AG08395 (cell line): ENCODE measurements around the gene SIX5.
"Not testable (repeated sequence)": the region's sequence is repeated elsewhere in the genome, so short reads cannot be mapped to it uniquely, and the experiment has no call there.

Source experiments
- DNase-seq: peaks from one replicate; pipeline ENCODE4 v3.0.0; 2012; ENCODE audit warnings: mixed read lengths, low spot score

SIX5 gene

DNA sequence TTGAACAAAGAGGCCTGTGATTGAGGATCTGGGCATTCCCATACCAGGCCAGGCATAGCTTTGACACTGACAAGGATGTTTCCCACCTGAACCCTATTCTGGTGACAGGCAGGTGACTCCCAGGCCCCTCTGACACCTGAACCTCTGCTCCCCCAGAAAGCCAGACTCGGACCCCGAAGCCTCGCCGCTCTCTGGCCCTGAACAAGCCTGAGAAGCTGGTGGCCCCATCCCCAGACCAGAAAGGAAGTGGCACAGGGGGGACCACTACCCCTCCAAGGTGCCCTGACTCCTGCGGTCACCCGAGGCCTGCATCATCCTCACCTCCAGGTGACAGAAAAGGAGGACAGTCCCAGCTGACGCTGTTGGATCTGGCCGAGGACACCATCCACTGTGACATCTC is 14.7 kb downstream of the SIX5 start:
- DNase-seq: no peak

DNA sequence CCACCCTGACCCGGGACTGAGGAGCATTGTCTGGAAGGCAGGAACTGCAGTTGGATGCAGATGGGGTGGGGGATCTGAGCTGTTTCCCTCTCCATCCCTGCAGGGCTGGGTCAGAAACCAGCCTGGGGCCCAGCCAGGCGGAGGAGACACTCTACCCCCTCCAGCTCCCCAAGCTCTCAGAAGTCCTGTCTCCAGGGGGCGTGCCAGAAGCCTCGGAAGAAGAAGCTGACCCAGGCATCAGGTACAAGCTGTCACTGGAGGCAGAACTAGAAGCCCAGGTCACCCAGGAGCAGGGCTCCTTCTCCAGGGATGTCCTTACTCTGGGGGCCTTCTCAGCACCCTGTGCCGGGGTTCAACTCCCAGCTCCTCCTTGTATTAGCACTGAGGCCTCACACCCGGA is 15.5 kb downstream of the SIX5 start:
- no peak for DNase-seq

DNA sequence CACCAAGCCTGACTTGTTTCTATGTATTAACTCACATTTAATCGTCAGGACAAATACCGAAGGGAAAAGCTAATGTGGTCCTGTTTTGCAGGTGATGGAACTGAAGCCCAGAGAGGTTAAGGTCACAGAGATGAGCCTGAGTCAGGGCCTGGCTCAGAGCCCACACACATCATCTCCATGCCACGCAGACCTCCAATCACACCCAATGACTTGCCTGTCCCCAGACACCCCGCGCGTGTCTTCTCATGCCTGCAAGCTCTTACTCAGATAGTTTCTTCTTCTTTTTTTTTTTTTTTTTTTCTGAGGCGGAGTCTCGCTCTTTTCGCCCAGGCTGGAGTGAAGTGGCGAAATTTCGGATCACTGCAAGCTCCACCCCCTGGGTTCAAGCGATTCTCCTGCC is 16.4 kb downstream of the SIX5 start:
- DNase-seq: no peak

DNA sequence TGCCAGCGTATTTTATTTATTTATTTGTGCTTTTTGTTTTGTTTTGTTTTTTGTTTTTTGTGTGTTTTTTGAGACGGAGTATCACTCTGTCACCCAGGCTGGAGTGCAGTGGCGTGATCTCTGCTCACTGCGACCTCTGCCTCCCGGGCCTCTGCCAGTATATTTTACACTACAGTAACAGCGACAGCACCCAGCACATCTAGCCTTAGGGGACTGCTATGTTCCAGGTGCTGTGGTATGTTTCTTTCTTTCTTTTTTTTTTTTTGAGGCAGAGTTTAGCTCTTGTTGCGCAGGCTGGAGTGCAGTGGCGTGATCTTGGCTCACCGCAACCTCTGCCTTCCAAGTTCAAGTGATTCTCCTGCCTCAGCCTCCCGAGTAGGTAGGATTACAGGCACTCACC is 17.6 kb downstream of the SIX5 start:
- DNase-seq: not testable (repeated sequence)

DNA sequence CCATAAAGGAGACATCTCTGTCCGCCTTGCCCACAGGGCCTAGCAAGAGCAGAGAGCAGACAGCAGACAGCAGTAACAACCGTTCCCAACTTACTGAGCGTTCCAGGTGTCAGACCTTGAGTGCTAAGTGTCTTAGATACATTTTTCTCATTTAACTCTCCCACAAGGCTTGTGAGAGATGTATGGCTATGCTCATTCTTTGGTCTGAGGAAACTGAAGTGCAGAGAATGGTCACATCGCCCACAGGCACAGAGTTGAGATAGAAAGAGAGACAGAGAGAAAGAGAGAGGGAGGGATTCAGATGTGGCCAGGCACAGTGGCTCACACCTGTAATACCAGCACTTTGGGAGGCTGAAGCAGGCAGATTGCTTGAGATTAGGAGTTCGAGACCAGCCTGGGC is 21.5 kb downstream of the SIX5 start:
- no peak for DNase-seq

DNA sequence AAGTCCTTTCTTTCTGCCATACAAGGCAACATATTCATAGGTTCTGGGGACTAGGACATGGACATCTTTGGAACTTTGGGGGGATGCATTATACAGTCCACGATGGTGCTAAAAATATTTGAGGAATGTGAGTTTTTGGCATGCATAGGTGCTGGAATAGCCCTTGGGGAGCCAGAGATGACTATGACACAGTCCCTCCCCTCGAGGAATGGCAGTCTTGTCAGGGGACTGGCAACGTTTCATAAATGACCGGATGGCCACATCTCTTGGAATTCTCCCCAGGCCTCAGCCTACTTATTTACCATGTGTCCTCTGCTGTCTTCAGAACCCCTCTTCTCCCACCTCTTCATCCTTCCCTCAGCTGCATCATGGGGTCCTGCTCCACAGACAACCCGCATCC is 22.2 kb downstream of the SIX5 start:
- peak; percentile 69 for DNase-seq

DNA sequence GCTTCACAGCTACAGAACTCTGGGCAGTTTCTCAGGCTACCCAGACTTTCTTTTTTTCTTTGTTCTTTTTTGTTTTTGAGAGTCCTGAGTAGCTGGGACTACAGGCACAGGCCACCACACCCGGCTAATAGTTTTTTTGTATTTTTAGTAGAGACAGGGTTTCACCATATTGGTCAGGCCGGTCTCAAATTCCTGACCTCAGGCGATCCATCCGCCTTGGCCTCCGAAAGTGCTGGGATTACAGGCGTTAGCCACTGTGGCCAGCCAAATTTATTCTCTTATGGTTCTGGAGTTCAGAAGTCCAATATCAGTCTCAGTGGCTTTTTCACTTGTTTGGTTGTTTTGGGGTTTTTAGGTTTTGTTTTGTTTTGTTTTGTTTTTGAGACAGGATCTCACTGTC is 23.4 kb downstream of the SIX5 start:
- DNase-seq: no peak

DNA sequence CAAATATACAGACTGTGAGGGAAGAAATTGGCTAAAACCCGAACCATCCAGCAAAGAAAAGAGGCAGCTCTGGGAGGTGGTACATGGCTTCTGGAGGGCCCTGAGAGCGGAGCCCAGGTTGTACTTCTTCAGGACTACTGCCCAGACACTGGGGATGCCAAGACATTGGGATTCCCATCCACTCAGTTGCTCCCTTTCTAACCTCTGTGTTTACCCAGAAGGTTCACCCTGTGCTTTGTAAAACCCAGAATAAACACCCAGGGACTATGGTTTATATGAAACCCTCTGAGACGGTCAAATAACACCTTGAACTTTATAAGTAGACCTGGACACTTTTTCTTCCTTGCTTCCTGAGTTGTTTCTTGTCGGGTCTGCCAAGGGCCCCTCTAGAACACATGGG is 26.1 kb downstream of the SIX5 start:
- no peak for DNase-seq

DNA sequence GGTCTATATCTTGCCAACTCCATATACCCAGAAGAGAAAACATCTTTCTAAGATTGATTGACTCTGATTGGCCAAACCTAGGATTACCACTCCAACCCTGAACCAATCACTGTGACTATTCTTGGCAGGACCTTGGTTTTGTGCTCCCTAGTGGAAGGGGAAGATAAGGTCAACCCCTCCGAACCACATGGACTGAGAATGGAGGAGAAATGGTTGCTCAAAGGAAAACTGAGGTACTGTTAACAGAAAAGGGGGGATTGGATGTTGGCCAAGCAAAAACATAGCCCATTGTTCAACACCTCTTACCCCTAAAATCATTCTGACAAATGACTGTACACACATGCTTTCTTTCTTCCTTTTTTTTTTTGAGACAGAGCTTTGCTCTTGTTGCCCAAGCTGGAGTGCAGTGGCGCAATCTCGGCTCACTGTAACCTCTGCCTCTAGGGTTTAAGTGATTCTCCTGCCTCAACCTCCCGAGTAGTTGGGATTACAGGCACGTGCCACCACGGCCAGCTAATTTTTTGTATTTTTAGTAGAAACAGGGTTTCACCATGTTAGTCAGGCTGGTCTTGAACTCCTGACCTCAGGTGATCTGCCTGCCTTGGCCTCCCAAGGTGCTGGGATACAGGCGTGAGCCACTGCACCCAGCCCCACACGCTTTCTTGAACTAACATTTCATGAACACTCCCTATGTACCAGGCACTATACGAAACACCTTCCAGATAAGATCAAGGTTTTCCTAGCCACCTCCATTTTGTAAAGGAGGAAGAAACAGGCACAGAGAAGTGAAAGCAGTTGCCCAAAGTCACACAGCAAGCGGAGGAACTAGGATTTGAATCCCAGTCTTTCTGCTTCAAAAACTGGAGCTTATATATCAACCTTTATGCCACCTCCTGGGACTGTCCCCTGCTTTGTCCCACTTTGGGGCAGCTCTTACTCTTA is 29.3 kb downstream of the SIX5 start:
- no peak for DNase-seq

DNA sequence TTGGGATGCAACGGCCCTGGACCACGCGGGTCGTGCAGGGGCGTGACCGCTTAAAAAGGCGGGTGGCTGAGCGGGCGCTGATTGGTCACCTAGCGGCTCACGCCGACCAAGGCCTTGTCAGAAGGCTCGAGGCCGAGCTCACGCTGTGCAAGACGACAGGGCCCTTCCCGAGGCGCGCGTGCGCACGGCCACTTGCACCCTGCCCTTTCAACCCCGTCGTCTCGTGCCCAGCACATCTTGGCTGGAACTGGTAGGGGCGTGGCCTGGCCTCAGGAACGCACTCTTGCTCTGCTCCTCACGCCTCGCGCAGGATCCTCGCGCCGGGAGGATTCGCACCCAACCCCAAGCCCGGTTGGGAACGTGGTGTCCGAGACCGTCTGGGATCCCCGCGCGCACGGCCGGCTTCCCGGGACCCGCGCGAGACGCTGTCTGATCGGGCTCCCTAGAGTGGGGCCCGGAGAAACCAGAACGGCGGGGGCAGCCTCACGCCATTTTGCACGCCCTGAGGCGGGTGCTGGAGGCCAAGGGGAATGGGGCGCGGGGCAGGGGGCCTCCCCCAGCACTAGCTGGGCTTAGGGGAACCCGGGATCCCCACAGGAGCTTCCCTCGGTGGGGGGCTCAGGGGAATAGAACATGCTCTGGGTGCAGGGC is 35.8 kb downstream of the SIX5 start, which contains the start of gene MEIOSIN:
Gene MEIOSIN, plus strand, starts transcription at position 280 of the 651 bp plus-strand sequence. CDS start 1,938 bp downstream, outside the sequence.
- no peak for DNase-seq

DNA sequence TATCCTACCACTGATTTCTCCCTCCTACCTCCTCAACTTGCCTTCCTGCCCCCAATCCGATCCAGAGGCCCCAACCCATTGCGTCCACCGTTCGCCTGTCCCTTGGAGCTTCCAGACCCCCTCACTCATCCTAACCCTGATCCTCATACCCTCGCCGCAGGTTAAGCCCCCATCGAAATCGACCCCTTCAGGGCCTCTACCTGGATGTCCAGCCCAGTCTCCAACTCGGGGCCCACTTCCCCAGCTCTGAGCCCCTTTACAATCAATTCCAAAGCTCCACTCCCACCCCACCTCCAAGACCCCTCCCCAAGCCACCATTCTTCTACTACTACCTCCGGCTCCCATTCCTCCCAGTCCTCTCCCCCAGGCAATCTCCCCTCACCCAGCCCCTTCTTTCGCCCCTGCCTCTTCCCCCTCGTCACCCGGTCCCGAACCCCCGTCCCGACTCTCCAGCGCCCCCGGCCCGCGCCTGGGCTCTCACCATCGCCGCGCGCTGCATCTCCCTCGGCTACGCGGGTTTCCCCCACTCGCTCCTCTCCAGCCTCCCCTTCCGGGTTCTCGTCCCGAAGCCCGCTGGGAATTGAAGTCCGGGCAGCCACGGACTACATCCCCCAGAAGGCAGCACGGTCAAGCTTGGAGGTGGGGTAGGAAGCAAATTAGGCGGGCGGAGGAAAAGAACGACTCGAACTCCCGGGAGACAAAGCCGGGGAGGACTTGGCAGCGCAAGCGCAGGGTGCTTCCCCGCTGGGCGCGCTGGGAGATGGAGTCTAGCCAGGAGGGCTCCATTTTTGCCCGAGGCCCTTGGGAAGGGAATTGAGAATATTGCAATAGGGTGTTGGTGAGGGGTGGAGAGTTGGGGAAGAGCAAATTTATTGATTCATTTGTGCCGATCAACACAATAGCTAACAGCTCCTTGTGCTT is 38.4 kb downstream of the SIX5 start, which contains the start of gene FBXO46:
Gene FBXO46, minus strand, starts transcription at position 529 of the 921 bp plus-strand sequence. CDS start 17,401 bp downstream, outside the sequence.
- peak; percentile 97 for DNase-seq

DNA sequence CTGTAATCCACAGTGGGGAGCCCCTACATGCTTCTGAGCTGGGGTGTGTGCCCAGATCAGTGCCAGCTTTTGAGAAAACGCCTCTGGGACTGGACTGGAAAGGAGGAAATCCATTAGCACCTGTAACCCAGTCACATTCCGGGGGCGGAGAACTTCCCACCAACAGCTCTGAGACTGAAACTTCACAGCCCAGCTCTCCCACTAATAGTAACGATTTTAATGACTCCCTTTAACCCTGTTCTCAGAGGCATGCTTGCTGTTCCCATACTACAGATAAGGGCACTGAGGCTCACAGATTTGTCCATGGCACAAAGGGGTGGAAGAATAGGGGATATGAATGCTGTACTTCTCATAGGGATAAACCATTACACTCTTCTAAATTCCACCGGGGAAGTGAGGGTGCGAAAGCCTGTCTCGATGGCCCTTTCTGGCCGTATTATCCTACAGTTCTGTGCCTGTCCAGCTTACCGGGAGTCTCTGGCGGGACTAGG is 39.2 kb downstream of the SIX5 start:
- no peak for DNase-seq

DNA sequence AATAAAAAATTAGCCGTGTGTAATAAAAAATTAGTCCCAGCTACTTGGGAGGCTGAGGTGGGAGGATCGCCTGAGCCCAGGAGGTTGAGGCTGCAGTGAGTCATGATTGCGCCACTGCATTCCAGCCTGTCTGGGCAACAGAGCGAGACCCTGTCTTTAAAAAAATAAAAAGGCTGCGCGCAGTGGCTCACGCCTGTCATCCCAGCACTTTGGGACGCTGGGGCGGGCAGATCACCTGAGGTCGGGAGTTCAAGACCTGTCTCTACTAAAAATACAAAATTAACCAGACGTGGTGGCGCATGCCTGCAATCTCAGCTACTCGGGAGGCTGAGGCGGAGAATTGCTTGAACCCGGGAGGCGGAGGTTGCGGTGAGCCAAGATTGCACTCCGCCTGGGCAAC is 40.4 kb downstream of the SIX5 start:
- DNase-seq: not testable (repeated sequence)

DNA sequence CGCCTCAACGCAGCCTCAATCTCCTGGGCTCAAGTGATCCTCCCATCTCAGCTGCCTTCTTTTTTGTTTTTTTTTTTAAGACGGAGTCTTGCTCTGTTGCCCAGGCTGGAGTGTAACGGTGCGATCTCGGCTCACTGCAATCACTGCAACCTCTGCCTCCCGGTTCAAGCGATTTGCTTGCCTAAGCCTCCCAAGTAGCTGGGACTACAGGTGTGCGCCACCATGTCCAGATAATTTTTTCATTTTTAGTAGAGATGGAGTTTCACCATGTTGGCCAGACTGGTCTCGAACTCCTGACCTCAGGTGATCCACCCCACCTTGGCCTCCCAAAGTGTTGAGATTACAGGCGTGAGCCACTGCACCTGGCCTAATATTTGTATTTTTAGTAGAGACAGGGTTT is 49.0 kb downstream of the SIX5 start:
- not testable (repeated sequence) for DNase-seq

DNA sequence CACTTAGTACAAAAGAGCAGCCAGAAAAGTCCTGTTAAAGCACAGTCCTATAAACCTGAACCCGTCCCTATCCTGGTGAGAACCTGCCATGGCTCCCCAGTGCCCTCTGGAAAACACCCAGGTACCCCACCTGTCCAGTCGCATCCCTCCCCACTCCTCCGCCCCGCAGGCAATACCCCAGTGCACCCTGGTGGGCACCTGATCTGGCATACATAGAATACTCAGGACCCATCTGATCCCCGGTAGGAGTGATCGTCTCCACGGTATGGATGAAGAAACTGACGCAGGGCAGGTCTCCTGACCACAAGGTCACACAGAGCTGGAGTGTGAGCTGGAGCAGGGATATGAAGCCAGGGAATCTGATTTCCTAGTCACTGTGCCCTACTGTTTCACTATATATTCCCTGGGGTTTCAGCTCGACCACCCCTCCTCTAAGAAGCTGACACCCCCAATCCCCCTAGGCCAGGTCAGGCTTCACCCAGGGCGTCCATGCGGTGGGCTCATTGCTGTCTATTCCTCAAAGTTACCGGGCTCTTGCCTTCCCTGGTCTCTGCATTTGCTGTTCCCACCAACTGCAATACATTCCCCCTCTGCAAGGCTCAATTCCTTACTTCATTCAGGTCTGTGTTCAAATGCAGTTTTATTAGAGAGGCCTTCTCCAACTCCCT is 50.9 kb downstream of the SIX5 start:
- no peak for DNase-seq

DNA sequence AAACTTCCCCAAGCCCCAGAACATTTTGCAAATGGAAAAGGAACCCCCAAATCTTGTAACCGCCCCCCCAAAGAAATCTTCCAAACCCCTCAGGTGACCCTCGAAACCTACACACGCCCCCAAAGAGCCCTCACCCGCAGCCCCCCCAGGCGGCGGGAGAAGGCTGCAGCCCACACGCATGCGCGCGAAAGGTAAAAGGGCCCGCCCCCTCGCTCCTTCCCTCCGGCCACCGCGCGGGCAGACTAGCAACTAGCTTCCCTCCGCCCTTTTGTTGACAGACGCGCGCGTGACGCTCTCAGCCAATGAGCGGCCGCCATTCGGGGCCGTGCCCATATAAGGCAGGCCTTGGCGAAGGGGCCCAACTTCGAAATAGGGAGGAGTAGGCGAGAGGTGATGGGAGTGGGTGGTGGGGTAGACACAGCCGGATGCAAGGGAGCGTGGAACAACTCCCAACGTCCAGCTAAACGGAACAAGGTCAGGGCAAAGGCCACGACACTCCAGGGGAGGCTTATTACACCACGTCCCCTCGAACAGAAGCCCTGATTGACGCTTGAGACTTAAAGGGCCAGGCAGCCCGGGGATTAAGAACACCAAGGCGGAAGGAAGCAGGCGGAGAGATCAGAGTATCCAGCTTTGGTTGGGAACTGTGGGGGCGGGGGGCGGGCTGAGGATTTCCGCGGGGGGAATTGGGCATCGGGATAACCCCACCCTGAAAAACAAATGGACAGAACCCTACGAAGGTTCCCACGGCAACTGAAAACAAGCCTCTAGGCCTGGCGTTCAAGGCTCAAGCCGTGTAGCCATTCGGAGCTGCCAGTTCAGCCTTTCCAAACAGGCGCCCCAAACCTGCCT is 51.7 kb downstream of the SIX5 start:
- peak; percentile 99 for DNase-seq

DNA sequence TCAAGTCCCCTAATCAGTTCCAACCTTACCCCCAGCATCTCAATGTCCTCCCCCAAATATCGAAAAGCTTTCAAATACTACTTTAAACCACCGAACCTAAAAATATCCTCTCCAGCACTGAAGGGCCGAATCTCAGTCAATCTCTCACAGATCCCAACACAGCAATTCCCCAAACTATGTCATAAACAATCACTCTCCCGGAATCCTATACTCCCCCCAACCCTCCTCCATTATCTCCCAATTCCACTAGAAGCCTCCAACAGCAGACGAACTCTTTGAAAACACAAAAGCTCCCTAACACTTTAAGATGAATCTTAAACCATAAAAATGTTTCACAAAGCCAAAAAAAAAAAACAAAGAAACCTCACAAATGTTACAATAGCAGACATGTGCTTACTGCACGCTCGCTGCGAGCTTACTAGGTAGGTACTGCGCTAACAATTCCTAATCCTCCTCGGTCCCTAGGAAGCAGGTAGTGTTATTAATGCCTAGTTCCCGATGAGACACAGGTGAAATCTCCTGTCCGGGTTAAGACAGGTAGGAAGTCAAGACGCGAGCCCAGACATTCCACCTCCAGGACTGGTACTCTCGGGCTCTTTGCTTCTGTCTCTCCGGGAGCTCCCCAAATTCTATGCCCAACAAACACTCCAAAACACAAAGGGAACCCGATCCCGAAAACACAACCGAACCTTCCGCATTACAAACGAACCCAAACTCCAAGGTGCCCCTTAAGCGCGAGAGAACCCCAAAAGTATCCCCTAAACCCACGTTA is 52.5 kb downstream of the SIX5 start:
- DNase-seq: peak; percentile 31

DNA sequence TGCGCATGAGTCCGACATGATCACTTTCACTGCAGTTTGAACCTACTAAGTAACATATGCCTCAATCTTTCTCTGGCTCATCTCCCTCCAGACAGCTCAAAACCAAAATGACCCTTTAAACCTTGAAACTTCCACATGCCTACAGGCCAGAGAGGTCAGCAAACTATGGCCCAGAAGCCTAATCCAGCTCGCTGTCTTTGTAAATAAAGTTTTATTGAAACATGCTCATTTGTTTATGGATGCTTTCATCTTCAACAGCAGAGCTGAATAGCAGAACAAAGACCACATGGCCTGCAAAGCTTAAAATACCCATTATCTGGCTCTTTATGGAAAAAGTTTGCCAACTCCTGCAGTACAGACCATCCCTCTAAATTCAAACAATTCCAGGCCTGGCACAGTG is 53.9 kb downstream of the SIX5 start:
- no peak for DNase-seq
